ENCODE results near the gene SIM1.

Gene SIM1, protein sequence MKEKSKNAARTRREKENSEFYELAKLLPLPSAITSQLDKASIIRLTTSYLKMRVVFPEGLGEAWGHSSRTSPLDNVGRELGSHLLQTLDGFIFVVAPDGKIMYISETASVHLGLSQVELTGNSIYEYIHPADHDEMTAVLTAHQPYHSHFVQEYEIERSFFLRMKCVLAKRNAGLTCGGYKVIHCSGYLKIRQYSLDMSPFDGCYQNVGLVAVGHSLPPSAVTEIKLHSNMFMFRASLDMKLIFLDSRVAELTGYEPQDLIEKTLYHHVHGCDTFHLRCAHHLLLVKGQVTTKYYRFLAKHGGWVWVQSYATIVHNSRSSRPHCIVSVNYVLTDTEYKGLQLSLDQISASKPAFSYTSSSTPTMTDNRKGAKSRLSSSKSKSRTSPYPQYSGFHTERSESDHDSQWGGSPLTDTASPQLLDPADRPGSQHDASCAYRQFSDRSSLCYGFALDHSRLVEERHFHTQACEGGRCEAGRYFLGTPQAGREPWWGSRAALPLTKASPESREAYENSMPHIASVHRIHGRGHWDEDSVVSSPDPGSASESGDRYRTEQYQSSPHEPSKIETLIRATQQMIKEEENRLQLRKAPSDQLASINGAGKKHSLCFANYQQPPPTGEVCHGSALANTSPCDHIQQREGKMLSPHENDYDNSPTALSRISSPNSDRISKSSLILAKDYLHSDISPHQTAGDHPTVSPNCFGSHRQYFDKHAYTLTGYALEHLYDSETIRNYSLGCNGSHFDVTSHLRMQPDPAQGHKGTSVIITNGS

GRCh38 chr6:100464903-100465700, at the start of gene SIM1:
SIM1 (minus strand) TSS chr6:100464921; CDS start chr6:100463468, 1,453 bp downstream.
- DNase-seq (ENCODE audit: low read depth): no peak

DNA sequence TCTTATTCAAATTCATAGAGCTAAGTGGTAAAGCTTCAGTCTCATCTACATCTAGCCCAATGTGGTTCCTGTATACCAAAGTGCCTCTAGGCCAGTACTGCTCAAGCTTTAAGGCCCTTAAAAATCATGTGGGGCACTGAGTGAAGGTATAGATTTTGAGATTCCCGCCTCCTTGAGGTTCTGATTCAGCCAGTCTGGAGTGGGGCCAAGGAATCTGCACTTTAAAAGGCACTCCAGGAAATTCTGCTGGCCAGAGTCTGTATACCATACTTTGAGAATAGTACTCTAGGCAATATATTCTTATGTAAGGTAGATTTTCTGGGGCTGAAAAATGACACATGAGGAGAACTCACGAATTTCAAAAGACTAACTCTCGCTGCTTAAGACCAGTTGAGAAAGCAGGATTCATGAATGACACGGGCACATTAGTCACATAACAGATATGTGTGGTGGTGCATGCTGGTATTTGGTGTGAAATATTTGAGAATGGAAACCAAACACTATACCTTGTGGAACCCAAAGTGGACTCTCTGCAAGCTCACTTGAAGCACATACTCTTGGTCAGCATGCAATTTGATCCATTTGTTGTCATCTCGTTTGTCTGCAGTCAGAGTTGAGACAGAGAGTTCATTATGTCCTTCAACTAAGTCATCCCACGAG, 47.6 kb upstream of the SIM1 start:
- DNase-seq (ENCODE audit: low read depth): no peak

DNA sequence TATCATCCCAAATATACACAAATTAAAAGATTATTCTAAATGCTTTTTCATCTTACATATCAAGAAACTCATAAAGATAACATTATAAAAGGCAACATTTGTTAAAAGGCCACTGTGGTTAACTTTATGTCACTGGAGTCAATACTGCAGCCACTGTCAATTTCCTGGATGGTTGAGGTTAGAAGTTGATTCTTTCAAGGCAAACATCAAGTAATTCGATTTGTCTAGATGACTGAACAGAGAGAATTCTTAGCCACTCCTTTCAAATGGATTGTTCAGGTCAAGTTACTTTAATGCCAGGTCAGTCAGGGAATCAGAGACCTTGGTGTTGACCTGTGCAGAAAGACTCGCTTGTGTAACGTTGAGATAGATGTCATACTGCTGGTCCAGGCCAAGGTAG, 44.4 kb upstream of the SIM1 start:
- DNase-seq (ENCODE audit: low read depth): no peak

DNA sequence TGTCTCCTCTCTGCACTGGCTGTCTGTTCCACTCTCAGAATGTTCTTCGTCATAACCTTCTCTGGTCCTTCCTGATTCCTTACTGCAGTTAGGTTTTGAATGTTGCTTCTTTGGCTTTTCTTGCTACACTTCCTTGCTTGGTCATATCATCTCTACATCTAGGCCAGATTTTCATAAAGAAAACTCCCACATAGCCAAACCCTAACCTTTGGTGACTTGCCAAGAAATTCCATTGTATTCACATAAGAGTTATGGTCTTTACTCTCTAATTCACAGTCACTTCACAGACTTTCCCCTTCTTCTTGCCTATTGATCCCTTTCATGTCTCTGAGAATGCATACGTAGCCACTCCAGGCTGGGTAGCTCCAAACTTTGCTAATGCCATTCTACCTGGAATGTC, 41.9 kb upstream of the SIM1 start:
- no peak for DNase-seq (ENCODE audit: low read depth)

DNA sequence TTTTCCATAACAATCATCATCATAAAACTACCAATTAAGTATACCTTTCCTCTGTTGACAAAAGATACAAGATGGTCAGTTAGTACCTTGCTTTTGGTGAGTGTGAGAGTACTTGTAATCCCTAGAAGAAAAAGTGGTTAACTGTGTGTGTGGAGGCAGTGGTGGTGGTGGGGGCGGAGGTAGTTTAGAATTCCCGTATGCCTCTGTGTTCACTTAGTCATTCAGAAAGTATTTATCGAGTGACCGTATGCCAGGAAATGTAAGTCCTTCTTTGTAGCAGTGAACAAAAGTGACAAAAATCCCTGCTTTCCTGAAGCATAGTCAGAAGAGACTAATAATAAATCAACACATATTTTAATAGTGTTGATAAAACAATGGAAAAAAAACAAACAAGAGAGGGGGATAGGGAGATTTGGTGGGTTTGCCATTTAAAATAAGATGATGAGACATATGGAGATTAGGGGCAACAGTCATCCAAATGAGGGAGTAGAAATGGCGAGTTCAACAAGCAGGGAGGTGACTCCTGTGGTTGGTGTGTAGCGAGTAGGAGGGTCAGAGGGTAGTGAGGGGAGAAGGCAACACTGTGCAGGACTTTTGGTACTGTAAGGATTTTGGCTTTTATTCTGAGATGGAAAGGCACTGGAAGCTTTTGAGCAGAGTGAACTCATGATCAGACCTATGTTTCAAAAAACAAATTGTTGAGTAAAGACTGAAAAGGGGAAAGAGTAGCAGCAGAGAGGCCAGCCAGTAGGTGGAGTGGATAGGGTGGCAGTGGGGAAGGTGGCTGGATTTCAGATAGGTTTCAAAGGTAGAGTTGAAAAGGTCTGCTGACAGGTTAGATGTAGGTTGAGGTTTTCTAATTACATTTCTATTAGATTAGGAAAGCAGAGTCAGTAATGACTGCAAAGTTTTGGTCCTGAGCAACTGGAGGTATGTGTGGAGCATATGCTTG, 40.3 kb upstream of the SIM1 start:
- DNase-seq (ENCODE audit: low read depth): no peak

- no peak for DNase-seq (ENCODE audit: low read depth)
Measured at GRCh38 chr6:100503043-100503705, 38.5 kb upstream of the SIM1 start.

DNA sequence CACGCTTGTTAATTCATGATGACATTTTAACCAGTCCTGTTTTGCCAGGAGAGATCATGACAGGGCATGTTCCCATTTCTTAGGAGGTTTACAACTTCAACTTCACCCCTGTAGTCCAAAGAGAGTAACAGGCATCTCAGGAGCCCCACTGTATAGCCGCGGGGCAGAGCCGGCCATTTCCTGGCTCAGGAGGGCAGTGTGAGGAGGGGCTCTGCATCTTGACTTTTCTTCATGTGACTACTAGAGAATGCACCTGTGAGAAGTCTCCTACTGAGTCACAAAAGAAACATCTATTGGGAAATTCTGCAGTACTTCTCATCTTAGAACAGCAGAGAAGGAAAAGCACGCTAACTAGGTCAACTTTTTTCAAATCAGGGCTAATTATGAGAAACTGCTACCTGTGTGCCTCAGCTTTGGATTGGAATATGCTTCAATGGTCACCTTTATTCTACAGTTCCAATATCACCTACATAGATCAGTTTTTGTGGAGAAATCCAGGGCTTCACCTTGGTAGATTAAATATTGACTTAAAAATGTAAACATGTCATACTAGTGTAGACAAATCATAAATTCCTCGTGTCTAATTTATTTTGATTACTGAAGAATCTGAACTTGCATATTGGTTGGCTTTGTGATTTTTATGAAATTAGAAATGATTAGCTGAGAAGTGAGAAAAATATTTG, 28.6 kb upstream of the SIM1 start:
- no peak for DNase-seq (ENCODE audit: low read depth)

DNA sequence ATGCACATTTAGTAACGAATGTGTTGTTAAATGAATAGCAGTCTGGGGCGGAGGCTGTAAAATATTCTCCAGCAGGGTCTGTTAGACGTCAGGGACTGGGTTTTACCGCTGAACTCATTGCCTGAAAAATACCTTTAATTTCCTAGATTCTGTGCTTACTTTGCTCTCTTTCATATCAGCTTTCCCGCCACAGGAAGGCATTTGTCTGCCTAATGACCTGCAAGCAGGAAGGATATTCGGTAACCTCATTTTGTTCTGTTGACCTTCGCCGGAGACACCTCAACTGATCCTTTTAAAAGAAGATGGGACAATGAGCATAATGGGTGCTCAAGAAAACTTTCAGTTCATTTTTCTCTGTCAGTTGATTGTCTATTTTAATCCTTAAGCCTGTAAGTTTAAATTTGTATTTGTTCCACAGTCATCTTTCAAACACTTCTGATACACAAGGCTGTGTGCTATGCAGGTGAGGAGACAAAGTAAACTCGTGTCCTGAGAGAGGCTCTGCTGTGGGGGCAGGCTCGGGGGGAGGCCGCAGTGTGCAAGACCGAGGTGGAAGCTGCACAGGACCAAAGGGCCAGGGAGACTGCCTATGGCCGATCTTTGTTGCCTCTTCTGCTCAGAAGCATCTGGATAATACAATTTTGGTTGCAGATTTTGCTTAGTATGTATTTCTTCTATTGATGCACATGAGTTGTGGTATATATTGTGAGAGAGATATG, 27.4 kb upstream of the SIM1 start:
- DNase-seq (ENCODE audit: low read depth): no peak

DNA sequence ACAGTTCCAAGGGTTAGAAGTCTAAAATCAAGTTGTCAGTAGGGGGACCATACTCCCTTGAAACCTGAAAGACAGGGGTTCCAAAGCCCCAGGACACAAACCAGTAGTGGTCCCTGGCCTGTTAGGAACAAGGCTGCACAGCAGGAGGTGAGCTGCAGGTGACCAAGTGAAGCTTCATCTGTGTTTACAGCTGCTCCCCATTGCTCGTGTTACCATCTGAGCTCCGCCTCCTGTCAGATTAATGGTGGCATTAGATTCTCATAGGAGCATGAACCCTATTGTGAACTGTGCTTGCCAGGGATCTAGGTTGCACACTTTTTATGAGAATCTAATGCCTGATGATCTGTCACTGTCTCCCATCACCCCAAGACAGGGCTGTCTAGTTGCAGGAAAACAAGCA, 25.3 kb upstream of the SIM1 start:
- DNase-seq (ENCODE audit: low read depth): no peak

- DNase-seq (ENCODE audit: low read depth): no peak
Measured at GRCh38 chr6:100488244-100488643, 23.5 kb upstream of the SIM1 start.

GRCh38 chr6:100487638-100488037, 22.9 kb upstream of the SIM1 start:
- no peak for DNase-seq (ENCODE audit: low read depth)

DNA sequence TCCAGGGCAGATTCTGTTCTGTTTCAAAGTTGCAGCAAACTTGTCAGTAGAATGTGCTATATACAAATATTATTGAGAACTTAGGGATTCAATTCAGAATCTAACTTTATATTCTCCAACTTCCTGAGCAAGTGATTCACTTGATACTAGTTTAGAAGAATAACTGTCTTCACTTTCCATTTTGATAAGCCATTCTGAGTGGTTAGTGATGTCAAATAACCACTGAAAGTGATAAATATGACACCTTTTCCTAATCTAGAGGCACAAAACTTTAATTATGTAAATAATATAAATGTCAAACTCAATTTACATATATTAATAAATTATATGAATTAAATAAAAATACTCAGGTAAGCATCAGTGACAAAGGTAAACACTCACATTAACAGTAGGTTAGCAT, 20.5 kb upstream of the SIM1 start:
- DNase-seq (ENCODE audit: low read depth): no peak

- no peak for DNase-seq (ENCODE audit: low read depth)
Measured at GRCh38 chr6:100484474-100484873, 19.8 kb upstream of the SIM1 start.

GRCh38 chr6:100482698-100483097, 18.0 kb upstream of the SIM1 start:
- no peak for DNase-seq (ENCODE audit: low read depth)

DNA sequence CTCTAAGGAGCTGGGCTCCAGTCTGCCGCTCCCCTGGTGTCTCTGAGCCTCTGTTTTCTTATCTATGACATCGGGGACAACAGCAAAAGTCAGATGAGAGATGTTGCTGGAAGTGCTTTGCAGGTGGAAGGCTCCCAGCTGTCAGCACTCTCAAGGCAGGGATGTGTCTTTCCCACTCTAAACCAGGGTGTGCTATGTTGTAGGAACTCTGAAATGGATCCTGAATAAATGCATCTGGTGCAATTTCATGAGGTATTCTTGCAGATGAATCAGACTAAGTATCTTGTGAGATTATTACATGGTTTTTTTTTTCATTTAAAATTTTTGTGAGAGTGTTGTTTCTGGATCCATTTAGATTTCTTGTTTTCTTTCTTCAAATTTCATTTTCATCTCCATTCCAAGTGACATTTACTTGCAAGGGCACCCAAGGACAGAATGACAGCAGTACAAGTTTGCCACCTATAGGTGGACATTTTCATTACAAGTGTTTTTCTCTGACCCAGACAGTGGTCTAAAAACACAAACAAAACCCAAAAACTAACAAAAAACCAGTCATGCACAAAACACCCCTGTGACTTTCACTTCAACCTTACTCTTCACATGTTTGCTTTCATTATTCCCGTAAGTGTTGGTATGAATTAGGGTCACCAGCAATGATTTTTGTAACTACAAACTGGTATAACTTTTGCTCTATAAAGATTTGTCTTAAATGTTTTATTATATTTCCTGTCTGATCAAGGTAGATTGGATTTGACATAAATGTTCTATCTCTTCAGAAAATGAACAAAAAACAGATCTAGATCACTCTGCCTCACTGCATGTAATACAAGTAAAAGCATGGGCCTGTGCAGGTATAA, 14.7 kb upstream of the SIM1 start:
- no peak for DNase-seq (ENCODE audit: low read depth)

GRCh38 chr6:100475554-100476320, 11.0 kb upstream of the SIM1 start:
- DNase-seq (ENCODE audit: low read depth): no peak

- DNase-seq (ENCODE audit: low read depth): no peak
Measured at GRCh38 chr6:100473182-100473581, 8.5 kb upstream of the SIM1 start.
